Measurements from ENCODE around the gene CELF1.

GRCh38 chr11:47461876-47462275 lies 91.1 kb downstream of the CELF1 start:
- TF ChIP-seq CTCF (IDR thresholded peaks at IDR 0.05) (no peak), POLR2A (IDR thresholded peaks at IDR 0.05; ENCODE audit: low read depth) (no peak)

Data from esophagus muscularis mucosa (tissue), 3 donors.